Ovary (tissue), 9 donors: ENCODE results near the gene RAB3D. TPM values are rescaled to one million over a fixed set of nuclear protein-coding genes. Genes with fewer than 3 reads are reported as not detected.
A peak's percentile ranks its signal among the peaks of the same experiment; 100 is the strongest.

Experiments
- DNase-seq, 5 donors: peaks; one replicate each; pipeline ENCODE4 v3.0.0-alpha.2; 2019 to 2020
- H3K27ac ChIP-seq, 2 donors: fragments of 200-600 bp; one replicate each; pipeline versions ENCODE4 v1.5.1 to v1.8.0; 2019 to 2022
- H3K27me3 ChIP-seq: fragments of 200-600 bp; one replicate; pipeline ENCODE4 v1.8.0; 2022
- H3K36me3 ChIP-seq: fragments of 200-600 bp; sonication (generic); one replicate; pipeline ENCODE4 v1.5.1; 2019
- H3K4me1 ChIP-seq: one replicate; pipeline ENCODE4 v1.8.1; 2013; ENCODE audit warnings: mild to moderate bottlenecking, moderate library complexity; ENCODE audit not compliant: insufficient read depth
- H3K4me3 ChIP-seq: fragments of 200-600 bp; sonication (generic); one replicate; pipeline ENCODE4 v1.5.1; 2017
- H3K9me3 ChIP-seq, 2 donors: fragments of 200-600 bp in 1 of 2; sonication (generic) in 1 of 2; one replicate each; pipeline versions ENCODE4 v1.5.1 to v1.8.1; 2013 to 2019; ENCODE audit warnings: mild to moderate bottlenecking in 1 of 2, moderate library complexity in 1 of 2
- CTCF ChIP-seq, 3 donors: fragments of 450-650 bp in 2 of 3; fragments of 200-600 bp in 1 of 3; IDR thresholded peaks; one replicate each; pipeline versions ENCODE4 v1.5.1 to v1.8.0; 2016 to 2022; ENCODE audit warnings: antibody characterized with exemption in 3 of 3, mild to moderate bottlenecking in 1 of 3
- EP300 ChIP-seq: sonication (generic); formaldehyde crosslinking; IDR thresholded peaks from one replicate; pipeline ENCODE4 v1.6.1; 2017; ENCODE audit warnings: antibody characterized with exemption
- POLR2A ChIP-seq: fragments of 450-650 bp; IDR thresholded peaks from one replicate; pipeline ENCODE4 v1.6.1; 2017; ENCODE audit warnings: antibody characterized with exemption, mild to moderate bottlenecking, moderate library complexity
- WGBS, 3 donors: extraction: QIAGEN DNeasy Blood & Tissue Kit in 1 of 3; methylation state at CpG; one replicate each; pipeline versions ENCODE4 v1.1.5 to v1.1.7; 2013 to 2017; 5-methylcytosine and 5-hydroxymethylcytosine counted together
- intact Hi-C, 4 donors: fragments of 100-400 bp; cut with DNase I; formaldehyde crosslinking; loops; one replicate each; pipeline versions ENCODE4 v1.11.0 to v1.15.1; 2022 to 2023
- polyA plus RNA-seq, 2 donors: library from polyadenylated mRNA; stranded (reverse); fragments of 200-250 nt in 1 of 2; fragments of 350-450 nt in 1 of 2; fragmentation: Illumina TruSeq in 1 of 2; extraction: RNeasy Lipid Tissue Mini Kit (QIAGEN cat#74804) in 1 of 2; gene quantifications; one replicate each; pipeline ENCODE4 v1.2.3, GENCODE V29; 2013 to 2014
- total RNA-seq, 7 donors: library from RNA; depleted of rRNA in 2 of 7; stranded (reverse); fragments of >200 nt in 2 of 7; fragmentation: NEBNext Ultra II Directional in 3 of 7; extraction: Animal tissue kit (Norgen Biotek cat#: 25700) in 3 of 7; gene quantifications; one replicate each; pipeline versions ENCODE4 v1.1.0 to v1.2.4, GENCODE V29; 2016 to 2023
- donor health status: DM: no; HTN: no; CAD: no; lungs with moderate emphysema.
- donor health status: DM: no; HTN: no; CAD: no.
- donor health status: Bipolar disorder and iron deficiency.
- donor health status: DM: yes; HTN: yes; CAD: no.
- donor health status: DM: no; HTN: no; CAD: no.
- donor health status: DM: yes; HTN: yes; CAD: no.

RAB3D gene
- total and polyA plus RNA-seq, 9 donors = 4.7 to 27.2 (median 16.5) TPM

- H3K27me3 ChIP-seq = no peaks in the 10 kb centered on the region
- intact Hi-C loops = loop anchor here in 1 of 4 donors (10.0 kb wide), 1 partner anchor 64 kb away; no protein-coding TSS in a partner anchor
- TF ChIP-seq EP300 (no peak), POLR2A (no peak), CTCF (IDR thresholded peaks at IDR 0.05) (no peak)
- no peaks in the 10 kb centered on the region for H3K9me3 ChIP-seq
- 77 to 87% (median 82%) methylated on average over 7 of the region's 7 CpGs for WGBS, 3 donors
- H3K36me3 ChIP-seq = no peaks in the 10 kb centered on the region
- no peaks in the 10 kb centered on the region for H3K4me1 ChIP-seq
- DNase-seq = no peak
- H3K4me3 ChIP-seq = no peak overlapping the region
- H3K27ac ChIP-seq = no peak overlapping the region
These were observed 51.1 kb downstream of the RAB3D start for GRCh38 chr19:11288349-11288748.

- Histone ChIP-seq H3K27ac (no peak overlapping the region), H3K27me3 (no peaks in the 10 kb centered on the region), H3K4me3 (no peak overlapping the region), H3K4me1 (no peaks in the 10 kb centered on the region), H3K36me3 (no peaks in the 10 kb centered on the region), H3K9me3 (no peaks in the 10 kb centered on the region)
- WGBS, 3 donors = 27 to 37% (median 33%) methylated on average over 6 of the region's 6 CpGs
- no peak for TF ChIP-seq EP300
- TF ChIP-seq CTCF (IDR thresholded peaks at IDR 0.05) = peak in 1 of 3 donors; percentile 24
- no peak for DNase-seq
- intact Hi-C loops = loop anchor here in 1 of 4 donors (10.0 kb wide), 1 partner anchor 62 kb away; no protein-coding TSS in a partner anchor
These were observed 53.0 kb downstream of the RAB3D start for GRCh38 chr19:11286312-11286974.

GRCh38 chr19:11284515-11284914, 54.9 kb downstream of the RAB3D start:
- 28 to 34% (median 32%) methylated on average over 6 of the region's 6 CpGs for WGBS, 3 donors
- peak overlapping the region in 1 of 2 donors; percentile 27 for H3K27ac ChIP-seq
- DNase-seq = peak in 2 of 5 donors; percentile 51 to 60
- no peaks in the 10 kb centered on the region for H3K4me1 ChIP-seq
- no peaks in the 10 kb centered on the region for H3K9me3 ChIP-seq
- no peak for TF ChIP-seq CTCF (IDR thresholded peaks at IDR 0.05)
- intact Hi-C loops = loop anchor here in 1 of 4 donors (10.0 kb wide), 1 partner anchor 60 kb away; no protein-coding TSS in a partner anchor
- H3K27me3 ChIP-seq = no peaks in the 10 kb centered on the region
- H3K4me3 ChIP-seq = no peak overlapping the region
- H3K36me3 ChIP-seq = no peaks in the 10 kb centered on the region

- Histone ChIP-seq H3K36me3 (no peaks in the 10 kb centered on the region), H3K4me1 (no peaks in the 10 kb centered on the region), H3K4me3 (no peak overlapping the region), H3K9me3 (no peaks in the 10 kb centered on the region), H3K27me3 (no peaks in the 10 kb centered on the region), H3K27ac (no peak overlapping the region)
- TF ChIP-seq POLR2A (no peak), EP300 (no peak), CTCF (IDR thresholded peaks at IDR 0.05) (no peak)
- WGBS, 3 donors = 51 to 64% (median 52%) methylated on average over 11 of the region's 11 CpGs
- no peak for DNase-seq
- intact Hi-C loops = loop anchor here in 1 of 4 donors (10.0 kb wide), 1 partner anchor 57 kb away; no protein-coding TSS in a partner anchor
These were observed 58.0 kb downstream of the RAB3D start for GRCh38 chr19:11281356-11282049.
